HG02610 (cell line): ENCODE data around the gene SPDYE18.
"Not testable (repeated sequence)": the region's sequence is repeated elsewhere in the genome, so short reads cannot be mapped to it uniquely, and the experiment has no call there.

Source experiments
- ATAC-seq: cut with Tn5 transposase; IDR thresholded peaks from one replicate; pipeline ENCODE4 v1.9.1; 2021; ENCODE audit warnings: mild to moderate bottlenecking, moderate library complexity; ENCODE audit not compliant: unreplicated experiment

SPDYE18 gene

GRCh38 chr7:77062557-77062956, at the start of gene SPDYE18:
SPDYE18 (minus strand) TSS chr7:77062558; CDS start chr7:77060512, 2,046 bp downstream.
- not testable (repeated sequence) for ATAC-seq

GRCh38 chr7:77108362-77108761, 46.0 kb upstream of the SPDYE18 start:
- not testable (repeated sequence) for ATAC-seq

- not testable (repeated sequence) for ATAC-seq
Measured at GRCh38 chr7:77107659-77108058, 45.3 kb upstream of the SPDYE18 start.

- not testable (repeated sequence) for ATAC-seq
Measured at GRCh38 chr7:77105904-77106303, 43.5 kb upstream of the SPDYE18 start.

GRCh38 chr7:77102671-77103070, 40.3 kb upstream of the SPDYE18 start:
- ATAC-seq: not testable (repeated sequence)

GRCh38 chr7:77101187-77101586, 38.8 kb upstream of the SPDYE18 start:
- peak; percentile 58 for ATAC-seq

GRCh38 chr7:77100501-77100900, 38.1 kb upstream of the SPDYE18 start:
- ATAC-seq: peak; percentile 59

GRCh38 chr7:77092301-77092700, 29.9 kb upstream of the SPDYE18 start:
- ATAC-seq: not testable (repeated sequence)

GRCh38 chr7:77082192-77082591, 19.8 kb upstream of the SPDYE18 start:
- not testable (repeated sequence) for ATAC-seq

GRCh38 chr7:77080236-77080635, 17.9 kb upstream of the SPDYE18 start:
- ATAC-seq: not testable (repeated sequence)

GRCh38 chr7:77079624-77080023, 17.3 kb upstream of the SPDYE18 start:
- not testable (repeated sequence) for ATAC-seq

GRCh38 chr7:77079112-77079511, 16.8 kb upstream of the SPDYE18 start:
- ATAC-seq: not testable (repeated sequence)

GRCh38 chr7:77077060-77077459, 14.7 kb upstream of the SPDYE18 start:
- ATAC-seq: not testable (repeated sequence)

- ATAC-seq: not testable (repeated sequence)
Measured at GRCh38 chr7:77074786-77075396, 12.5 kb upstream of the SPDYE18 start.

GRCh38 chr7:77071108-77071507, 8.8 kb upstream of the SPDYE18 start:
- ATAC-seq: not testable (repeated sequence)

GRCh38 chr7:77065869-77066268, 3.5 kb upstream of the SPDYE18 start:
- not testable (repeated sequence) for ATAC-seq

- not testable (repeated sequence) for ATAC-seq
Measured at GRCh38 chr7:77063732-77064131, 1.4 kb upstream of the SPDYE18 start.

GRCh38 chr7:77032261-77032660, 30.1 kb downstream of the SPDYE18 start, which contains the start of gene SPDYE17:
SPDYE17 (minus strand) TSS chr7:77032361; CDS start chr7:77030570, 1,791 bp downstream.
- ATAC-seq: not testable (repeated sequence)

GRCh38 chr7:77026349-77026748, 36.0 kb downstream of the SPDYE18 start:
- not testable (repeated sequence) for ATAC-seq

- not testable (repeated sequence) for ATAC-seq
Measured at GRCh38 chr7:77010074-77010680, 52.2 kb downstream of the SPDYE18 start.

GRCh38 chr7:77008000-77008399, 54.4 kb downstream of the SPDYE18 start:
- not testable (repeated sequence) for ATAC-seq
